Measurements from ENCODE around the gene LAD1. TPM values are rescaled to one million over a fixed set of nuclear protein-coding genes. Genes with fewer than 3 reads are reported as not detected.

Gene LAD1
- total and polyA plus RNA-seq, 2 of the 4 experiments (the other 2 are of a cell fraction) = under 0.01 to 0.07 TPM

GRCh38 chr1:201349092-201349491 is 50.0 kb downstream of the LAD1 start:
- DNase-seq (no peak), ATAC-seq (ENCODE audit: low read depth) (no peak)
- H3K14ac ChIP-seq (replicated peaks; ENCODE audit: low read depth, low read length) = no peak overlapping the region
- no peak overlapping the region for H4K91ac ChIP-seq (ENCODE audit: insufficient read depth, low read depth, low read length)
- TF ChIP-seq POLR2A (IDR thresholded peaks at IDR 0.05; ENCODE audit: low read depth, low read length) (no peak), MAZ (IDR thresholded peaks at IDR 0.05; ENCODE audit: borderline replicate concordance, low read depth, low read length) (no peak), ELK1 (IDR thresholded peaks at IDR 0.05; ENCODE audit: borderline replicate concordance, low read depth, low read length) (no peak), CEBPB (IDR thresholded peaks at IDR 0.05; ENCODE audit: low read depth, low read length) (no peak), RFX5 (IDR thresholded peaks at IDR 0.05; ENCODE audit: low read depth, low read length) (no peak), BHLHE40 (IDR thresholded peaks at IDR 0.05; ENCODE audit: low read depth, low read length) (no peak), MAFK (IDR thresholded peaks at IDR 0.05; ENCODE audit: low read depth, low read length) (no peak), RCOR1 (IDR thresholded peaks at IDR 0.05; ENCODE audit: insufficient replicate concordance, low read length) (no peak)
- TF ChIP-seq, protein P1, sequence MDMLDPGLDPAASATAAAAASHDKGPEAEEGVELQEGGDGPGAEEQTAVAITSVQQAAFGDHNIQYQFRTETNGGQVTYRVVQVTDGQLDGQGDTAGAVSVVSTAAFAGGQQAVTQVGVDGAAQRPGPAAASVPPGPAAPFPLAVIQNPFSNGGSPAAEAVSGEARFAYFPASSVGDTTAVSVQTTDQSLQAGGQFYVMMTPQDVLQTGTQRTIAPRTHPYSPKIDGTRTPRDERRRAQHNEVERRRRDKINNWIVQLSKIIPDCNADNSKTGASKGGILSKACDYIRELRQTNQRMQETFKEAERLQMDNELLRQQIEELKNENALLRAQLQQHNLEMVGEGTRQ (IDR thresholded peaks at IDR 0.05; ENCODE audit: low read depth, low read length) = no peak
- BruUV-seq (replicated peaks) = no TSS peak
- in situ Hi-C loops (cut with MboI; ENCODE audit: low sequenced_read_pairs) (no loop called here), dilution Hi-C loops (cut with HindIII; ENCODE audit: low sequenced_read_pairs, unreplicated experiment) (no loop called here), intact Hi-C loops (cut with micrococcal nuclease) (loop anchor here (2.0 kb wide), 1 partner anchor 164 kb away; no protein-coding TSS in a partner anchor)
- H3K56ac ChIP-seq (ENCODE audit: extremely low read depth, insufficient read depth, low read length) = no peak overlapping the region
- no peaks in the 10 kb centered on the region for H3K36me3 ChIP-seq (ENCODE audit: control insufficient read depth, insufficient read depth, low read length)
- H2BK5ac ChIP-seq (ENCODE audit: low read depth, low read length, poor library complexity, severe bottlenecking) = no peak overlapping the region
- no peak overlapping the region for H3K4me3 ChIP-seq (ENCODE audit: insufficient read depth, low read depth, low read length)
- H3K18ac ChIP-seq (ENCODE audit: low read depth, low read length) = no peak overlapping the region
- H2AK5ac ChIP-seq (ENCODE audit: low read depth, low read length) = no peak overlapping the region
- no peak overlapping the region for H4K5ac ChIP-seq (ENCODE audit: low read depth, low read length)
- no peak overlapping the region for H3K23ac ChIP-seq (ENCODE audit: low read depth, low read length)
- H2AFZ ChIP-seq (replicated peaks; ENCODE audit: low read length, poor library complexity) = no peak overlapping the region
- ChIA-PET CTCF (interaction anchor here (0.7 to 1.3 kb wide), 2 partner anchors 14 to 164 kb away, joined by 4 read pairs; no protein-coding TSS in a partner anchor), POLR2A (ENCODE audit: unreplicated experiment) (no interaction called here)
- H3K4me1 ChIP-seq (ENCODE audit: control insufficient read depth, insufficient read depth, low read length) = no peaks in the 10 kb centered on the region
- no peaks in the 10 kb centered on the region for H3K9me1 ChIP-seq (ENCODE audit: insufficient read depth, low read length)
- no peak overlapping the region for H3K27ac ChIP-seq (ENCODE audit: insufficient read depth, low read length)
- H3K9ac ChIP-seq (ENCODE audit: low read depth, low read length) = no peak overlapping the region
- no peak overlapping the region for H4K8ac ChIP-seq (ENCODE audit: low read depth in 2 of 2, low read length in 2 of 2)
- H3K27me3 ChIP-seq (ENCODE audit: control insufficient read depth, insufficient read depth, low read length) = peaks cover 54% of the 10 kb centered on the region
- WGBS, 2 experiments (ENCODE audit: extremely low coverage in 2 of 2, insufficient read length in 1 of 2) = 62% methylated on average over 3 of the region's 4 CpGs; no CpG with 5 or more reads in 1 of the 2 experiments
- no peak overlapping the region for H2BK120ac ChIP-seq (ENCODE audit: low read depth, low read length)
- no peaks in the 10 kb centered on the region for H3K79me1 ChIP-seq (ENCODE audit: low read depth in 1 of 2, low read length in 2 of 2)
- H3K9me3 ChIP-seq (ENCODE audit: control insufficient read depth, insufficient read depth, low read length) = no peaks in the 10 kb centered on the region
- no peaks in the 10 kb centered on the region for H4K20me1 ChIP-seq (ENCODE audit: insufficient read depth, low read length)
- no peak overlapping the region for H3K4ac ChIP-seq (ENCODE audit: low read depth, low read length)
- no peak overlapping the region for H2BK15ac ChIP-seq (ENCODE audit: low read depth, low read length)
- no peak overlapping the region for H3K4me2 ChIP-seq (ENCODE audit: low read depth, low read length)
- H2AK9ac ChIP-seq (replicated peaks; ENCODE audit: low read depth, low read length, poor library complexity) = no peak overlapping the region
- H2BK20ac ChIP-seq (ENCODE audit: low read depth, low read length) = no peak overlapping the region
